Trophoblast cell (in vitro differentiated cells and primary cell): ENCODE data around the gene FAM200B.

Experiments used
- DNase-seq, 2 donors: peaks; one replicate each; pipeline ENCODE4 v3.0.0-alpha.2; 2016
- H2AFZ ChIP-seq: 2 replicates; pipeline ENCODE4 v1.6.1; 2013; ENCODE audit warnings: low read length, moderate library complexity, mild to moderate bottlenecking; ENCODE audit not compliant: insufficient read depth, poor library complexity
- H2AK5ac ChIP-seq: 2 replicates; pipeline ENCODE4 v1.6.1; 2013; ENCODE audit warnings: mild to moderate bottlenecking, low read length
- H2BK120ac ChIP-seq: 2 replicates; pipeline ENCODE4 v1.6.1; 2013; ENCODE audit warnings: low read length, mild to moderate bottlenecking, moderate library complexity; ENCODE audit not compliant: insufficient read depth, poor library complexity
- H2BK12ac ChIP-seq: 2 replicates; pipeline ENCODE4 v1.6.1; 2013; ENCODE audit warnings: mild to moderate bottlenecking, low read length, moderate library complexity
- H2BK5ac ChIP-seq: 2 replicates; pipeline ENCODE4 v1.6.1; 2013; ENCODE audit warnings: low read length, low read depth, moderate library complexity, mild to moderate bottlenecking; ENCODE audit not compliant: poor library complexity
- H3K14ac ChIP-seq: 2 replicates; pipeline ENCODE4 v1.6.1; 2013; ENCODE audit warnings: mild to moderate bottlenecking, low read length
- H3K18ac ChIP-seq: 2 replicates; pipeline ENCODE4 v1.6.1; 2013; ENCODE audit warnings: mild to moderate bottlenecking, low read length
- H3K23ac ChIP-seq: 2 replicates; pipeline ENCODE4 v1.6.1; 2013; ENCODE audit warnings: low read length
- H3K27ac ChIP-seq: 2 replicates; pipeline ENCODE4 v1.5.1; 2013; ENCODE audit warnings: low read depth, mild to moderate bottlenecking, inconsistent platforms, low read length, moderate library complexity
- H3K27me3 ChIP-seq: 2 replicates; pipeline ENCODE4 v1.6.1; 2013; ENCODE audit warnings: inconsistent platforms, mild to moderate bottlenecking, low read length, moderate library complexity; ENCODE audit not compliant: insufficient read depth
- H3K36me3 ChIP-seq, 2 experiments: 1 replicate in 1 of 2; 2 replicates in 1 of 2; pipeline ENCODE4 v1.6.1; 2013; ENCODE audit warnings: low read length in 2 of 2, mild to moderate bottlenecking in 2 of 2, moderate library complexity in 1 of 2; ENCODE audit not compliant: insufficient read depth in 2 of 2, control insufficient read depth in 1 of 2
- H3K4ac ChIP-seq: 2 replicates; pipeline ENCODE4 v1.6.1; 2013; ENCODE audit warnings: low read depth, mild to moderate bottlenecking, low read length, moderate library complexity
- H3K4me1 ChIP-seq, 2 experiments: 1 replicate in 1 of 2; 2 replicates in 1 of 2; pipeline ENCODE4 v1.6.1; 2013; ENCODE audit warnings: low read length in 2 of 2, mild to moderate bottlenecking in 2 of 2, moderate library complexity in 1 of 2; ENCODE audit not compliant: insufficient read depth in 2 of 2, control insufficient read depth in 1 of 2
- H3K4me2 ChIP-seq: 2 replicates; pipeline ENCODE4 v1.6.1; 2013; ENCODE audit warnings: inconsistent platforms, mild to moderate bottlenecking, low read length, moderate library complexity
- H3K4me3 ChIP-seq: 2 replicates; pipeline ENCODE4 v1.5.1; 2013; ENCODE audit warnings: mild to moderate bottlenecking, low read depth, low read length, inconsistent platforms
- H3K79me1 ChIP-seq: one replicate; pipeline ENCODE4 v1.6.1; 2013; ENCODE audit warnings: low read length
- H3K79me2 ChIP-seq: 2 replicates; pipeline ENCODE4 v1.6.1; 2013; ENCODE audit warnings: low read length, mild to moderate bottlenecking; ENCODE audit not compliant: control insufficient read depth, insufficient read depth, poor library complexity
- H3K9ac ChIP-seq: 2 replicates; pipeline ENCODE4 v1.6.1; 2013; ENCODE audit warnings: mild to moderate bottlenecking, low read length
- H3K9me3 ChIP-seq: 2 replicates; pipeline ENCODE4 v1.6.1; 2013; ENCODE audit warnings: low read depth, mild to moderate bottlenecking, control low read depth, inconsistent platforms, low read length; ENCODE audit not compliant: insufficient read depth
- H4K12ac ChIP-seq: 2 replicates; pipeline ENCODE4 v1.6.1; 2013; ENCODE audit warnings: low read depth, mild to moderate bottlenecking, low read length, moderate library complexity
- H4K8ac ChIP-seq: 2 replicates; pipeline ENCODE4 v1.6.1; 2013; ENCODE audit warnings: low read depth, mild to moderate bottlenecking, low read length, moderate library complexity
- H4K91ac ChIP-seq: one replicate; pipeline ENCODE4 v1.6.1; 2013; ENCODE audit warnings: low read depth, mild to moderate bottlenecking, low read length, moderate library complexity
- WGBS: extraction: QIAGEN DNeasy Blood & Tissue Kit; methylation state at CpG from one replicate; pipeline ENCODE4 v1.1.7; 2013; ENCODE audit warnings: missing lambda C conversion rate; ENCODE audit not compliant: insufficient read length, insufficient coverage; ENCODE audit errors: extremely low coverage; 5-methylcytosine and 5-hydroxymethylcytosine counted together

FAM200B gene

GRCh38 chr4:15674926-15675325 lies 6.7 kb upstream of the FAM200B start:
- Histone ChIP-seq H3K36me3 (no peaks in the 10 kb centered on the region), H3K9me3 (no peaks in the 10 kb centered on the region), H4K91ac (no peak overlapping the region), H3K27me3 (no peaks in the 10 kb centered on the region), H3K4me3 (no peak overlapping the region), H3K9ac (no peak overlapping the region), H3K4ac (no peak overlapping the region), H3K14ac (no peak overlapping the region), H4K12ac (no peak overlapping the region), H2BK12ac (no peak overlapping the region), H2AFZ (no peak overlapping the region), H2BK120ac (no peak overlapping the region), H3K79me1 (no peaks in the 10 kb centered on the region), H3K27ac (no peak overlapping the region), H3K79me2 (peaks cover 3% of the 10 kb centered on the region), H4K8ac (no peak overlapping the region), H2AK5ac (no peak overlapping the region), H3K4me1 (peaks cover 0 to 4% of the 10 kb centered on the region in 2 experiments), H3K4me2 (no peak overlapping the region), H3K18ac (no peak overlapping the region), H3K23ac (no peak overlapping the region), H2BK5ac (no peak overlapping the region)
- DNase-seq, result no peak
- no CpG with 5 or more reads among the region's 4 CpGs for WGBS

DNA sequence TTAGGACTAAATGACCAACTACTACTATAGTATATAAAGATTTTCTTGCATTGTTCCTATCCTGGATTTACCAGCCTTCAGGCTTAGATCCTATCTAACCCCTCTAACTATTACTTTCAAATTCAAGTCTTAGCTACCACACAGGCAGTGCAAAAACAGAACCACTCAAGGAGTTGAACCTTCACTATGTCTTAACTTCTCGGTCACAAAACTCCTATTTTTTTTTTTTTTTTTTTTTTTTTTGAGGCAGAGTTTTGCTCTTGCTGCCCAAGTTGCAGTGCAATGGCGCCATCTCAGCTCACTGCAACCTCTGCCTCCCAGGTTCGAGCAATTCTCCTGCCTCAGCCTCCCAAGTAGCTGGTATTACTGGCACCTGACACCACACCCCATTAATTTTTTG lies 6.3 kb upstream of the FAM200B start:
- Histone ChIP-seq H2AFZ (no peak overlapping the region), H2AK5ac (no peak overlapping the region), H3K18ac (no peak overlapping the region), H3K14ac (no peak overlapping the region), H2BK120ac (no peak overlapping the region), H2BK12ac (no peak overlapping the region), H3K27ac (no peak overlapping the region), H3K79me1 (peaks cover 2% of the 10 kb centered on the region), H3K4me2 (no peak overlapping the region), H3K9ac (no peak overlapping the region), H4K12ac (no peak overlapping the region), H4K8ac (no peak overlapping the region), H3K36me3 (no peaks in the 10 kb centered on the region), H3K23ac (no peak overlapping the region), H3K27me3 (no peaks in the 10 kb centered on the region), H3K4me1 (peaks cover 0 to 4% of the 10 kb centered on the region in 2 experiments), H3K79me2 (peaks cover 6% of the 10 kb centered on the region), H4K91ac (no peak overlapping the region), H3K4ac (peak overlapping the region; percentile 79), H3K9me3 (no peaks in the 10 kb centered on the region), H3K4me3 (no peak overlapping the region), H2BK5ac (no peak overlapping the region)
- DNase-seq, result no peak
- no CpG with 5 or more reads among the region's 3 CpGs for WGBS

- no peaks in the 10 kb centered on the region for H3K9me3 ChIP-seq
- no peak overlapping the region for H2AFZ ChIP-seq
- no peak overlapping the region for H2BK120ac ChIP-seq
- no peak overlapping the region for H3K4me2 ChIP-seq
- no peak for DNase-seq
- no peak overlapping the region for H2BK5ac ChIP-seq
- no peaks in the 10 kb centered on the region for H3K27me3 ChIP-seq
- no peak overlapping the region for H3K23ac ChIP-seq
- H4K91ac ChIP-seq, result no peak overlapping the region
- no peak overlapping the region for H3K27ac ChIP-seq
- no peak overlapping the region for H2AK5ac ChIP-seq
- H3K9ac ChIP-seq, result no peak overlapping the region
- H3K79me2 ChIP-seq, result peaks cover 7% of the 10 kb centered on the region
- WGBS, result no CpG with 5 or more reads among the region's 1 CpG
- H4K12ac ChIP-seq, result no peak overlapping the region
- no peak overlapping the region for H3K4me3 ChIP-seq
- peaks cover 3% of the 10 kb centered on the region for H3K79me1 ChIP-seq
- H4K8ac ChIP-seq, result no peak overlapping the region
- no peaks in the 10 kb centered on the region for H3K36me3 ChIP-seq
- H3K18ac ChIP-seq, result no peak overlapping the region
- peaks cover 0 to 4% of the 10 kb centered on the region in 2 experiments for H3K4me1 ChIP-seq
- no peak overlapping the region for H2BK12ac ChIP-seq
- H3K14ac ChIP-seq, result no peak overlapping the region
- H3K4ac ChIP-seq, result no peak overlapping the region
Observed at GRCh38 chr4:15676039-15676438, 5.6 kb upstream of the FAM200B start.

DNA sequence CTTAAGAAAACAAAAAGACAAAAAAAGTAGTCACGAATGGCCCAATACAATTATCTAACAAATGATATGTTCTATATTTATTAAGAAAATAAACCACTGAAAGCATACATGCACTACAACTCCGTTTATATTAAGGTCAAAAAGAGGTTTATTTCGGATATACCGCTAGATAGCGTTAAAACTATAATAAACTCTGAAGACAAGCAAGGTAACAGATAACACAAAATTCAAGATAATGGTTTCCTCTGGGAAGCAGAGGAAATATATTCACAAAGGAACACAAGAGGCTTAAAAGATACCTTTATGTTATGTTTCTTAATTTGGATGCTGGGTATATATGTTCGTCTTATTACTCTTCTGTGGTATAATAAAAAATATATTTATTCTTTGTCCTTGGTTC lies 4.7 kb upstream of the FAM200B start:
- Histone ChIP-seq H3K14ac (no peak overlapping the region), H3K4ac (no peak overlapping the region), H3K4me3 (no peak overlapping the region), H3K4me1 (peaks cover 0 to 4% of the 10 kb centered on the region in 2 experiments), H2AK5ac (no peak overlapping the region), H4K12ac (no peak overlapping the region), H3K18ac (no peak overlapping the region), H3K9me3 (no peaks in the 10 kb centered on the region), H4K91ac (no peak overlapping the region), H3K9ac (no peak overlapping the region), H2BK12ac (no peak overlapping the region), H3K27ac (no peak overlapping the region), H3K79me1 (peaks cover 8% of the 10 kb centered on the region), H4K8ac (no peak overlapping the region), H3K4me2 (no peak overlapping the region), H2BK5ac (no peak overlapping the region), H3K79me2 (peaks cover 12% of the 10 kb centered on the region), H3K23ac (no peak overlapping the region), H2BK120ac (no peak overlapping the region), H3K36me3 (no peaks in the 10 kb centered on the region), H3K27me3 (no peaks in the 10 kb centered on the region), H2AFZ (no peak overlapping the region)
- WGBS, result no CpG with 5 or more reads among the region's 6 CpGs
- DNase-seq, result no peak
